Measurements from ENCODE around the gene GGA1. TPM values are rescaled to one million over a fixed set of nuclear protein-coding genes. Genes with fewer than 3 reads are reported as not detected.
"Not testable (repeated sequence)": the region's sequence is repeated elsewhere in the genome, so short reads cannot be mapped to it uniquely, and the experiment has no call there.

GGA1 gene
- total RNA-seq, 2 experiments from 2014 or later = 56.3 to 61.9 TPM

GRCh38 chr22:37568012-37568411 is 40.6 kb upstream of the GGA1 start:
- Mint-ChIP-seq H3K27ac (no peak overlapping the region), H3K4me3 (no peak overlapping the region), H3K27me3 (peaks cover 24% of the 10 kb centered on the region), H3K36me3 (no peaks in the 10 kb centered on the region), H3K9me3 (no peaks in the 10 kb centered on the region), H3K4me1 (peaks cover 15% of the 10 kb centered on the region)
- DNase-seq = no peak

DNA sequence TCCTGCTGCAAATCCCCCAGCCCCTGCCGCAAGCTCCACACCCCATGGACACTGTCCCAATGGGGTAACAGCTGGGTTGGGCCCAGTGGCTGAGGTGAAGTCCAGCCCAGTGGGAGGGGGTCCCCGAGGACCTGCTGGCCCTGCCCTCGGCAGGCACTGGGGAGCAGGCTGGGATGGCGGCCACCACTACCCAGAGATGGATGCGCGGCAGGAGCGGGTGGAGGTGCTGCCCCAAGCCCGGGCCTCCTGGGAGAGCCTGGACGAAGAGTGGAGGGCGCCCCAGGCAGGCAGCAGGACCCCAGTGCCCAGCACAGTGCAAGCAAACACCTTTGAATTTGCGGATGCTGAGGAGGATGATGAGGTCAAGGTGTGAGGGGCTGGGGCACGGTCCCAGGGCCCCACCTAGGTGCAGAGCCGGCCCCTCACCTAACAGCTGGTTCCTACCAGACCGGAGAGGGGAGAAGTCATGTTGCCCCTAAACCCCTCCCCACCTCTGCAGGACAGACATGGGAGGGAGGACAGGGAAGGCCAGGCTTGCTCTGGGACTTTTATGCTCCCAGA is 40.1 kb upstream of the GGA1 start:
- peaks cover 18% of the 10 kb centered on the region for H3K27me3 Mint-ChIP-seq
- no peak overlapping the region for H3K4me3 Mint-ChIP-seq

DNA sequence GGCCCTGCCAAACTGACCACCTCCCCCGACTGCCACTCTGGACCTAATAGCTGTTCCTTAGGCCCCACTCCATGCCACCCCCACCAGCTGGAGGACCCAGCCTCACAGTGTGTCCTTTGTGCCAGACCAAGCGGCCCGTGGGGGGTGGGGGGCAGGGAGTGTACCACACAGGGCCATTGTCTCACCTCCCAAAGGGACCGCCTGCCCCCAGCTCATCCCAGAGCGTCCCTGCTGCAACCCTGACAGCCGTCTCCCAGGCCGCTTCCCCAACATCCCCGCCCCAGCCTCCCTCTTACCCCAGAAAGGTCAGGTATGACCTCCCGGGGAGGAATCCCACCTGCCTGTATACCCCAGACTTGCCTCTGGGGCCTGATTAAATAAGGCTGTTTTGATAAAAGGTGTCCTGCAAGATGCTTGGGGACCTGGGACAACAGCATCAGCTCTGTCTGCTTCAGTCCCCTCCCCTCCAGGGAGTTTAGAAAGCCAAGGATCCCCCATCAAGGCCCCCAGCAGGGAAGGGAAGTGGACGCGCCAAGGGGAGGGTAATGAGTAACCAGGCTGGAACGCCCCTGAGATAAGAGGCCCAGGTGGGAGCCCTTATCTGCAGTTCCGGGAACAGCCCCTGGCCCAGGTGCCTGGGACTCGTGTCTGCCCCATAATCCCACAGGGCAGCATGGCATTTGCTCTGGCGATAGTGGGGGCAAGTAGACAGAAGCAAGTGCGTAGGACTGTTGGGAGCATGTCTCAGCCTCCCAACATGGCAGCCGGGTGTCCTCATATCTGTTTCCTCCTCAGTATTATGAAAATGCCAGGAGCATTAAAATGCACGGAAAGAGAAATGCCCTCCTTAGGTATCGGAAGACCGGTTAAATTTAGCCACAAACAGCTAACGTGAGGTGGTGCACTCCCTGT is 39.4 kb upstream of the GGA1 start:
- Mint-ChIP-seq H3K36me3 (no peaks in the 10 kb centered on the region), H3K27me3 (peaks cover 11% of the 10 kb centered on the region), H3K4me3 (no peak overlapping the region), H3K9me3 (no peaks in the 10 kb centered on the region), H3K4me1 (peaks cover 15% of the 10 kb centered on the region), H3K27ac (no peak overlapping the region)
- DNase-seq = no peak

More for the DNA sequence above, 40.1 kb upstream of the GGA1 start:
- no peak for DNase-seq
- H3K9me3 Mint-ChIP-seq = no peaks in the 10 kb centered on the region
- no peak overlapping the region for H3K27ac Mint-ChIP-seq
- H3K4me1 Mint-ChIP-seq = peaks cover 15% of the 10 kb centered on the region
- no peaks in the 10 kb centered on the region for H3K36me3 Mint-ChIP-seq

DNA sequence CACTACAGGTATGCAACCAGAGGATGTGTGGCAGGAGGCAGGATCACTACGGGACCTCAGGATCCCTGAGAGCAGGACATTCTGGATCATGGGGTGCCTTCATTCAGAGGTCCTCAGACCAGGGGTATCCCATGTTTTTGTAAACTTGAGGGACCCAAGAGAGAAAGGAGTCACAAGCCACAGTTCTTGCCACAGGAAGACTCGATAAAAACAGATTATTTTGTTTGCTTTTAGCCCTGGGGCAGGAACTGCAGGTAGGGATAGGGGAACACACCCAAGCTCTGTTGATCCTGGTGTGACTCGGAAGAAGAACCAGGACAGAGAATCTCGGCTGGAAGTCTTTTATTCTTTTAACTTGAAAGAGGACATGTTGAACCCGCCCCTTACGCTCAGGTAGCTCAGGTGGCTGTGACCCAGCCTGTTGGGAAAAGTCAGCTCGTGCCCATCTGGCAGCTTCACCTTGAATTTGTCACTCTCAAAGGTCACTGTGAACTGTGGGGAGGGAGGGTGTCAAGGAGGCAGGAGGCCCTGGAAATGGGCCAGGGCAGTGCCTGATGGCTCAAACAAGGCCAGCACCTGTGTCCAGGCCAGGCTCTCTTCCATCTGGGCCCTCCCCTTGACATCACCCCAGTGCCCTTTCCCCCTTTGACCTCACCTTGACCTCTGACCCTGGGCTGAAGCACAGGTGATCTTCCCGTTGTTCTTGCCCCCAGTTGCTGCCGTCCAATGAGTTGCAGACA is 38.5 kb upstream of the GGA1 start:
- Mint-ChIP-seq H3K9me3 (no peaks in the 10 kb centered on the region), H3K36me3 (no peaks in the 10 kb centered on the region), H3K27me3 (peaks cover 5% of the 10 kb centered on the region), H3K4me1 (peaks cover 15% of the 10 kb centered on the region), H3K27ac (no peak overlapping the region), H3K4me3 (no peak overlapping the region)
- DNase-seq = no peak

DNA sequence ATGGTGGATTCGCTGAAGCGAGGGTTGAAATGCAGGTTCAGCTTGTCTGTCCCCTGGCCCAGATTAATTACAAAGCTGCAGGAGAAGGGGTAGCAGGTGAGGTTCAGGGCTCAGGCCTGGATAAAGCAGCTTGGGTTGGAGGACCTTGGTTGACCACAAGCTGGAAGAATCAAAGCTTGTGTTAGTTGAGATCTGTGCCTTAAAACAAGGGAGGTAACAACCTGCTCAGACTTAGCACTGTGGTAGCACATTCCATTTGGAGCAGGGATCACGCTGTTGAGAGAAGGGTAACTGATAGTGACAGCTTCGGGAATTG is 38.0 kb upstream of the GGA1 start:
- no peak overlapping the region for H3K27ac Mint-ChIP-seq
- no peaks in the 10 kb centered on the region for H3K36me3 Mint-ChIP-seq
- H3K9me3 Mint-ChIP-seq = no peaks in the 10 kb centered on the region
- H3K4me3 Mint-ChIP-seq = no peak overlapping the region
- no peak for DNase-seq
- peaks cover 15% of the 10 kb centered on the region for H3K4me1 Mint-ChIP-seq
- H3K27me3 Mint-ChIP-seq = peaks cover 3% of the 10 kb centered on the region

- Mint-ChIP-seq H3K27ac (no peak overlapping the region), H3K36me3 (no peaks in the 10 kb centered on the region), H3K9me3 (no peaks in the 10 kb centered on the region), H3K4me1 (peaks cover 11% of the 10 kb centered on the region), H3K4me3 (no peak overlapping the region), H3K27me3 (no peaks in the 10 kb centered on the region)
- no peak for DNase-seq
Measured at GRCh38 chr22:37571258-37571991, 37.2 kb upstream of the GGA1 start.

DNA sequence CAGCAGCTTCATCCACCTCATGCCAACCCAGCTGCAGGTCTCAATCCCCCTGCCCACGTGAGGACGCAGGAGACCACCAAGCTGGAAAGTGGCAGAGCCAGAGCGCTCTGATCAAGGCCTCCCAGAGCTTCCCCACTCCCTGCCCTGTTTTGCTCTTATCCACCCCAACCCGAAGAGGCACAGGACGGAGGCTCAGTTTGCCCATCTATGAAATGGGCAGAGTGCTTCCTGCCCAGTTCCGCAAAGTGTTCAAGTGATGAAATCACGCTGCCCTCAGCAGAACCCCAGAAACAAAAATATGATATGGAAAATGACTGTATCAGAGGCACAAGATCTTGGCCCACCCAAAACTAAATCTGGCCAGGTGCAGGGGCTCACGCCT is 36.7 kb upstream of the GGA1 start:
- Mint-ChIP-seq H3K27ac (no peak overlapping the region), H3K4me3 (no peak overlapping the region), H3K27me3 (no peaks in the 10 kb centered on the region), H3K4me1 (peaks cover 6% of the 10 kb centered on the region), H3K9me3 (no peaks in the 10 kb centered on the region), H3K36me3 (no peaks in the 10 kb centered on the region)
- DNase-seq = no peak

- H3K27me3 Mint-ChIP-seq = no peaks in the 10 kb centered on the region
- no peak overlapping the region for H3K4me3 Mint-ChIP-seq
- no peaks in the 10 kb centered on the region for H3K36me3 Mint-ChIP-seq
- no peak for DNase-seq
- no peak overlapping the region for H3K27ac Mint-ChIP-seq
- H3K9me3 Mint-ChIP-seq = no peaks in the 10 kb centered on the region
- peaks cover 8% of the 10 kb centered on the region for H3K4me1 Mint-ChIP-seq
Measured at GRCh38 chr22:37575490-37576003, 33.1 kb upstream of the GGA1 start.

DNA sequence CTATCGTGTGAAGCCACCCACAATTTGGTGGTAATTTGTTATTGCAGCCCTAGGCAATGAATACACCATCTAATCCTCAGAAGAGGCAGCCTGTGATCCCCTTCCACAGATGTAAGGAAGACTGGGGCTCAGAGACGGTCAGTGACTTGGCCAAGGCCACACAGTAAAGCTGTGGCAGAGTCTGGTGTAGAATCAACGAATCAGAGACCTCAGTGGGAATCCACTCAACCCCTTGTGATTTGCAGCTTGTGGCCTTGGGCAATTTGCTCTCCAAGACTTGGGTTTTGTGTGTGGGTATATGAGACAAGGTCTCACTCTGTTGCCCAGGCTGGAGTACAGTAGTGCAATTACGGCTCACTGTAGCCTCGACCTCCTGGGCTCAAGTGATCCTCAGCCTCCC is 30.6 kb upstream of the GGA1 start:
- DNase-seq = no peak
- no peaks in the 10 kb centered on the region for H3K9me3 Mint-ChIP-seq
- peaks cover 11% of the 10 kb centered on the region for H3K4me1 Mint-ChIP-seq
- H3K27ac Mint-ChIP-seq = no peak overlapping the region
- H3K27me3 Mint-ChIP-seq = no peaks in the 10 kb centered on the region
- no peaks in the 10 kb centered on the region for H3K36me3 Mint-ChIP-seq
- H3K4me3 Mint-ChIP-seq = no peak overlapping the region

DNA sequence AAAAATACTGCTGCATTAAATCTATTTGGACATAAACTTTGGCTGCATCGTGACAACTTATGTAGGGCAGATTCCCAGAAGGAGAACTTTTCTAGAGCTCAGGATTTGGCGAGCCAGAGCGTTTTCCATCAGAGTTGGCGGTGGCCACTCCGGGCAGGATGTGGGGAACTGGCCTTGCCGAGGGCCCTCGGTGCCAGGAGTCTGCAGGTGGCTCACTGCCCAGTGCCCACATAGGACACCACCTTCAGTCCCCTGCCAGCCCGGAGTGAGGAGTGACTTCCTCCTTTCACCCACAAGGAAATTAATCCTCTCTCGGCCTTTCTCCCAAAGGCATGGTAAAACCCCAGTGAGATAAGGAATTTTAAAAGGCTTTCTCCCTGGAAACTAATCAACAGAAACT is 27.1 kb upstream of the GGA1 start:
- Mint-ChIP-seq H3K4me1 (peaks cover 11% of the 10 kb centered on the region), H3K27me3 (no peaks in the 10 kb centered on the region), H3K36me3 (no peaks in the 10 kb centered on the region), H3K27ac (no peak overlapping the region), H3K4me3 (no peak overlapping the region), H3K9me3 (no peaks in the 10 kb centered on the region)
- no peak for DNase-seq

- Mint-ChIP-seq H3K4me3 (no peak overlapping the region), H3K9me3 (no peaks in the 10 kb centered on the region), H3K27me3 (no peaks in the 10 kb centered on the region), H3K27ac (no peak overlapping the region), H3K4me1 (peaks cover 11% of the 10 kb centered on the region), H3K36me3 (no peaks in the 10 kb centered on the region)
- no peak for DNase-seq
Measured at GRCh38 chr22:37582526-37582925, 26.1 kb upstream of the GGA1 start.

DNA sequence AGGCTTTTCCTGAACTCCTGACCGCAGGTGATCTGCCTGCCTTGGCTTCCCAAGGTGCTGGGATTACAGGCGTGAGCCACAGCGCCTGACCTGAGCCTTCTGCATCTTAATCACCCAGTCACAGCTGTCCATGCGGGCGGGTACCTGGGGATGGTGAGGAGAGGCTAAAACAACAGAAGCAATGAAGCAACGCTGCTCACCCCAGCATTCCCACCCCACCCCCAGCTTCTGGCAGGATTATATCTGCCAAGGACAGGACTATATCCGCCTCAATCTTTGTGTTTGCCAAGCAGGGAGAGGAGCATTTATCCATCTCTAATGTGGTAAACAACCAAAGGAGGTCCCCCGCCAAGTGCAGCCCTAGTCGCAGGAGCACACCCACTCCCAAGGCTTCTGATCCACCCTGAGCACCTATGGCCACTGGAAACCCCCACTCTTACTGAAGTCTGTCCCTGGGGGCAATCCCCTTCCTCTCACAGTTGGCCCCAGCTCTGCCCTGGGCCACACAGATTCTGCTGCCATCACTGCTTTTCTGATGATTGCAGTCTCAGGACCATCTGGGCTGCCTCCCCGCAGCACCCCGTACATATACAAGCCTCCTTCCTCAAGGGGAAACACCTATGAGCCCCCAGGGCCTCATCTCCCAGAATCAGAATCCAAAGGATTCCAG is 20.0 kb upstream of the GGA1 start:
- H3K36me3 Mint-ChIP-seq = no peaks in the 10 kb centered on the region
- no peak overlapping the region for H3K4me3 Mint-ChIP-seq
- H3K27me3 Mint-ChIP-seq = no peaks in the 10 kb centered on the region
- peaks cover 9% of the 10 kb centered on the region for H3K4me1 Mint-ChIP-seq
- H3K27ac Mint-ChIP-seq = no peak overlapping the region
- no peaks in the 10 kb centered on the region for H3K9me3 Mint-ChIP-seq
- no peak for DNase-seq

DNA sequence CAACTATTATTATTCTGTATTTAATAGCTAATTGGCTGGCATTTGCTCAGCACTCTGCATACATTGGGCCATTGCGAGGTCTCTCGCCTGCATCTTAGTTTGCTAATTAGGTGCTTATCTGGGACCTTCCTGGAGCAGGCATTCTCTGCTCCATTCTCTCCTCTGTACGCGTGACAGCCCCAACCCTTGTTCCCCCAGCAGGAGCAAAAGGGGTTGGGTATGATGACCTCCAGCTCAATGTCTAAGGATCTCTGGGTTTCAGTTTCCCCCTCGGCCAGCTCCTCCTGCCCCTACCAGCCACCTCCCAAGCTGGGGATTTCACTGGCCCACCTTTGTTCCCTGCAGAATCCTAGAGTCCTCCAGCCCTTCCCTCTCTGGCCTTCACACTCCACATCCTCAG is 19.0 kb upstream of the GGA1 start:
- Mint-ChIP-seq H3K27me3 (no peaks in the 10 kb centered on the region), H3K9me3 (no peaks in the 10 kb centered on the region), H3K4me1 (peaks cover 9% of the 10 kb centered on the region), H3K27ac (no peak overlapping the region), H3K36me3 (no peaks in the 10 kb centered on the region), H3K4me3 (no peak overlapping the region)
- DNase-seq = no peak

- not testable (repeated sequence) for H3K27ac Mint-ChIP-seq, DNase-seq, H3K27me3 Mint-ChIP-seq, H3K36me3 Mint-ChIP-seq, H3K9me3 Mint-ChIP-seq, H3K4me3 Mint-ChIP-seq, H3K4me1 Mint-ChIP-seq
Measured at GRCh38 chr22:37591081-37591480, 17.6 kb upstream of the GGA1 start.
